ENCODE measurements around the gene RAB26. TPM values are rescaled to one million over a fixed set of nuclear protein-coding genes. Genes with fewer than 3 reads are reported as not detected.
"Not testable (repeated sequence)": the region's sequence is repeated elsewhere in the genome, so short reads cannot be mapped to it uniquely, and the experiment has no call there.

Gene RAB26
- polyA plus RNA-seq, 1 experiment, result 3.6 TPM

DNA sequence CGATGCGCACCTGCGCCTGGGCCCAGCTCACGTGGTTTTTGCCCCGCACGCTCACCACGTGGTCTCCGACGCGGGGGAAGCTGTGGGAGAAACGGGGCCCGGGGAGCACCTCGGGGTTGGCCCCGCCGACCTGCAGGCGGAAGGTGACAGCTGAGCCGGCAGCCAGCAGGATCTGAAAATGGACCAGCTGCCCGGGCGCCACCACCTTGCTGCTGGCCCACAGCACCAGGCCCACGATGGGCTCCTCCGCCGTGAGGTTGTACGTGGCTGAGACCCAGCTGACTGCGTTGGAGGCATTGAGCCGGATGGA is 39.2 kb upstream of the RAB26 start:
- DNase-seq (ENCODE audit: low read depth, low spot score); CTCF ChIA-PET: not testable (repeated sequence)
- POLR2A ChIA-PET, result interaction anchor here (0.6 kb wide), 1 partner anchor 21 kb away, joined by 3 read pairs; no protein-coding TSS in a partner anchor

DNA sequence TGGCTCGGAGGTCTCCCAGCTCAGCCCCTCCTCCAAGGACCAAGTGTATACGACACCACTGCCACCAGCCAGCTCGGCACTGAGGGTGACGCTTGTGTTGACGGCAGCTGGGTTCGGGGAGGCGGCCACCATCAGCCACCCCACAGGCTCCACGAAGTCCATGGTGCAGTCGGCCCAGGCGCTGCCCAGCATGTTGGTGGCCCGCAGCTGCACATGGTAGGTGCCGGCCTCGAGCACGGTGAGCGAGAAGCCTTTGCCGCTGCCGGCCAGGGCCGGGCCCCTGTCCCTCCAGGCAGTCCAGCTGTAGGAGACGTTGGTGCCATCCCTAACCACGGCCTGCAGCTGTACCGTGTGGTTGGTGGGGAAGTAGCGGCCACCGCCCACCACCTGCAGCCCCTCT is 38.6 kb upstream of the RAB26 start:
- H3K4me3 ChIP-seq (ENCODE audit: low read depth, low read length); H3K9me3 ChIP-seq (ENCODE audit: control insufficient read depth, insufficient read depth, low read length); H3K27ac ChIP-seq (ENCODE audit: low read depth, low read length); H3K27me3 ChIP-seq (ENCODE audit: control insufficient read depth, insufficient read depth, low read length); CTCF ChIA-PET; DNase-seq (ENCODE audit: low read depth, low spot score): not testable (repeated sequence)
- POLR2A ChIA-PET, result interaction anchor here (0.6 kb wide), 1 partner anchor 21 kb away, joined by 3 read pairs; no protein-coding TSS in a partner anchor

More for the DNA sequence above, 39.2 kb upstream of the RAB26 start:
- not testable (repeated sequence) for H3K27ac ChIP-seq (ENCODE audit: low read depth, low read length); H3K4me3 ChIP-seq (ENCODE audit: low read depth, low read length); H3K27me3 ChIP-seq (ENCODE audit: control insufficient read depth, insufficient read depth, low read length); H3K9me3 ChIP-seq (ENCODE audit: control insufficient read depth, insufficient read depth, low read length)

DNA sequence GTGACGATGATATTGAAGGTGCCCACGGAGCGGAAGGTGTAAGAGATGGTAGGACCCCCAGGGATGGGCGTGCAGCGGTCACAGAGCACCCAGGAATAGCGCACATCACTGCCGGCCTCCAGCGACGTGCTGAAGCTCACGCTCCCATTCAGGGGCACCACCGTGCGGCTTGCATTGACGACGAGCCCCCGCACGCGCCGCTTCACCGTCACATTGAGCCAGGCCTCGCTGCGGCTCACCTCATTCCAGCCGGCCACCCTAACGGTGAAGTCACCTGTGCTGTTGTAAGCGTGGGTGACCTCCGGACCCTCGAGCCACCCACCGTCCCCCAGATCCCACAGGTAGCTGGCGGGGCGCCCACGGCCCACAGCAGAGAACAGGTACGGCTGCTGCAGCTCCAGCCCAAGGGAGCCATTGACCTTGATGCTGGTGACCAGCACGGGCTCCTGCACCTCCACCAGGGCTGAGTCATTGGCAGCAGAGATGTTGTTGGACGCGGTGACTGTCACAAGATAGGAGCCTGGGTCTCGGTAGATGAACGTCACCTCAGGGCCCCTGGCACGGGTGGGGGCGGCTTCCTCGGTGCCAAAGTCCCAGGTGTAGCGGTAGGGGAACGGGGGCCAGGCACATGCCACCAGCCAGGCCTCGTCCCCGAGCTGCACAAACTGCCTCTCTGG is 38.0 kb upstream of the RAB26 start:
- POLR2A ChIA-PET; H3K27me3 ChIP-seq (ENCODE audit: control insufficient read depth, insufficient read depth, low read length); H3K27ac ChIP-seq (ENCODE audit: low read depth, low read length); DNase-seq (ENCODE audit: low read depth, low spot score); CTCF ChIA-PET; H3K4me3 ChIP-seq (ENCODE audit: low read depth, low read length); H3K9me3 ChIP-seq (ENCODE audit: control insufficient read depth, insufficient read depth, low read length): not testable (repeated sequence)

DNA sequence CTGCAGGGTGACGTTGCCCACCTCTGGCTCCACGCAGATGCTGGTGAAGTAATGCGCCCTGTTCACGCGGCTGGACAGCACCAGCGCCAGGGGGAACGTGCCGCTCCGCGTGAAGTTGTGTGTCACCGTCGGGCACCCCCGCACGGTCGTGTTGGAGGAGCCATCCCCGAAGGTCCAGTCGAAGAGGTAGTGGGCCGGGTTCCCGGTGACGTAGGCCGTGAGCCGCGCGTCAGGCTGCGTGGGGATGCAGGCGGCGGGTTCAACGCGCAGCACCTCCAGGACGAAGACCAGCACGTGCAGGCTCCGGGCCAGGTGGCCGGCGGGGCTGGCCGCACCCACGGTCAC is 37.4 kb upstream of the RAB26 start:
- DNase-seq (ENCODE audit: low read depth, low spot score); H3K27ac ChIP-seq (ENCODE audit: low read depth, low read length); POLR2A ChIA-PET; H3K27me3 ChIP-seq (ENCODE audit: control insufficient read depth, insufficient read depth, low read length); H3K4me3 ChIP-seq (ENCODE audit: low read depth, low read length); H3K9me3 ChIP-seq (ENCODE audit: control insufficient read depth, insufficient read depth, low read length): not testable (repeated sequence)
- CTCF ChIA-PET, result interaction anchor here (0.7 kb wide), 1 partner anchor 99 kb away, joined by 3 read pairs; no protein-coding TSS in a partner anchor

DNA sequence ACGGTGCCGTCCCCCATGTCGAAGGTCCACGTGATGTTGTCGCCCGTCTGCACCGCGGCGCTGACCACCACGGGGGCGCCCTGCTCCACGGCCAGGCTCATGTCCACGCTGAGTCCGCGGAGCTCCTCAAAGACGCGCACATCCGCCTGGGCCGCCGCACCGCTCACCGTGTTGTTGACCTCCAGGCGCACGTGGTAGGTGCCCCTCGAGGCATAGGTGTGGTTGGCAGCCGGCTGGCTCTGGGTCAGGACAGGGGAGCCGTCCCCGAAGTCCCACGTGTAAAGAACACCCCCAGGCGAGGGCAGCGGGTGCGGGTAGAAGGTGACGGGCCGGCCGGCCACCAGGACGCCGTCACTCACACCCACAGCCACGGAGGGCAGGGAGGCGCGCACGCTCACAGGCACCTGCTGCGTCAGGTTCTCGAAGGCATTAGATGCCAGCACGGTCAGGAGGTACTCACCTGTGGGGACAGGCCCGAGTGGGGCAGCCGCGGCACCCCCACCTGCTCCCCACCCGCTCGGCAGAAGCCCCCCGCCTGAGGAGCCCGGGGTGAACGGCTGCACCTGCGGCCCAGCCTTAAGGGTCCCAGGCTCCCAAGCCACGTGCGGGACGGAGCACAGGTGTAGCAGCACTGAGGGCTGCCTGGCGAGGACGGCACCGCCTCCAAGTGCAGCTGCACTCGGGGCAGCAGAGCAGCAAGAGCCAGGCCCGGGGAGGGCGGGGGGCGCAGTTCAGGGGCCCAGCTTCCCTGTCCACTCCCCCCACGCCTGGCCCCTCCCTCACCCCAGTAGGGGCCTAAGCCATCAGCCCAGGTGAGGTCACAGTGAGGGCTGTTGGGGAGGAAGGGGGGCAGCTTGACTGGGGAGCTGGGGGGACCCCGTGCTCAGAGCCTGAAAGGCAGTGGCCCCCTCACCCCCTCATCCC is 36.8 kb upstream of the RAB26 start:
- DNase-seq (ENCODE audit: low read depth, low spot score); POLR2A ChIA-PET; H3K27ac ChIP-seq (ENCODE audit: low read depth, low read length); H3K4me3 ChIP-seq (ENCODE audit: low read depth, low read length); H3K27me3 ChIP-seq (ENCODE audit: control insufficient read depth, insufficient read depth, low read length); H3K9me3 ChIP-seq (ENCODE audit: control insufficient read depth, insufficient read depth, low read length): not testable (repeated sequence)
- CTCF ChIA-PET, result interaction anchor here (0.7 kb wide), 1 partner anchor 100 kb away, joined by 3 read pairs; no protein-coding TSS in a partner anchor

DNA sequence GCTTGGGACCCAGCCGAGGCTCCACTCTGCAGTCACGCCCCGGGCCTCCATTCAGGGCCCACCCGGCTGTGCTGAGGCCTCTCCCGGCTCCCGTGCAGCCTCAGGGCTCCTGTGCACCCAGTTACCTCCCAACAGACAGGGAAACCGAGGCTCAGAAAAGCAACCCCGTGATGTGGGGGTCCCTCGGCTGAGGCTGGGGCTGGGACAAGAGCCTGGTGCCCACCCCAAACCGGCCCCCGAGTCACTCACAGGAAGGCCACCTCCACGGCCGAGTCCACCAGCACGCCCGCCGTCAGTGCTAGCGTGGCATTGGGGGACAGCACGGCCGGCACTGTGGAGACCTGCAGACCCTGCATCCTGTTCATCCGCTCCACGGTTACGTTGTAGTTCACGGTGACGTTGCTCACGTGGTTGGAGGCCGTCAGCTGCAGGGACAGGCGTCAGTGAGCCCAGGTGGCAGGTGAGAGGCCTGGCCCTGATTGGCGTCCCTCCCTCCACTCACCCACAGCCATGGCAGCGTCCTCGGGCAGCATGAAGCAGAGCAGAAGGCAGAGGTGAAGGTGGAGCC is 35.8 kb upstream of the RAB26 start:
- H3K27ac ChIP-seq (ENCODE audit: low read depth, low read length); H3K27me3 ChIP-seq (ENCODE audit: control insufficient read depth, insufficient read depth, low read length); DNase-seq (ENCODE audit: low read depth, low spot score); H3K4me3 ChIP-seq (ENCODE audit: low read depth, low read length); H3K9me3 ChIP-seq (ENCODE audit: control insufficient read depth, insufficient read depth, low read length); CTCF ChIA-PET: not testable (repeated sequence)
- POLR2A ChIA-PET, result interaction anchor here (0.6 kb wide), 1 partner anchor 90 kb away, joined by 9 read pairs; no protein-coding TSS in a partner anchor

DNA sequence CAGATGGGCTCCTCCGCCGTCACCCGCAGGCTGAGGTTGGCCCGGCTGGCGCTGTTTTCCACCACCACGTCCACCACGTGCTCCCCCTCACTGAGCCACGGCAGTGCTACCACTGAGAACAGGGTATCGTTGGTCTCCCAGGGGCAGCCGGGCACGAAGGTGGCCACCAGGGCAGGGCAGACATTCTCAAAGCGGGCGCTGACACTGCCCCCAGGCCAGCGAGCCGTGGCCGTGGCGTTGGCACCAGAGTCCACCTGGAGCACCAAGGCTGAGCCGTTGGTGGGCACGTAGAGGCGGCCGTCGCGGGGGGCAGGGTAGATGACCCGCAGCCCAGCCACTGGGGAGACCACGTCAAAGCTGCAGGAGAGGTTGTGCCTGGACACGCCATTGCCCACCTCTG is 34.2 kb upstream of the RAB26 start:
- CTCF ChIA-PET; POLR2A ChIA-PET; H3K4me3 ChIP-seq (ENCODE audit: low read depth, low read length); H3K27me3 ChIP-seq (ENCODE audit: control insufficient read depth, insufficient read depth, low read length); H3K9me3 ChIP-seq (ENCODE audit: control insufficient read depth, insufficient read depth, low read length); H3K27ac ChIP-seq (ENCODE audit: low read depth, low read length); DNase-seq (ENCODE audit: low read depth, low spot score): not testable (repeated sequence)

DNA sequence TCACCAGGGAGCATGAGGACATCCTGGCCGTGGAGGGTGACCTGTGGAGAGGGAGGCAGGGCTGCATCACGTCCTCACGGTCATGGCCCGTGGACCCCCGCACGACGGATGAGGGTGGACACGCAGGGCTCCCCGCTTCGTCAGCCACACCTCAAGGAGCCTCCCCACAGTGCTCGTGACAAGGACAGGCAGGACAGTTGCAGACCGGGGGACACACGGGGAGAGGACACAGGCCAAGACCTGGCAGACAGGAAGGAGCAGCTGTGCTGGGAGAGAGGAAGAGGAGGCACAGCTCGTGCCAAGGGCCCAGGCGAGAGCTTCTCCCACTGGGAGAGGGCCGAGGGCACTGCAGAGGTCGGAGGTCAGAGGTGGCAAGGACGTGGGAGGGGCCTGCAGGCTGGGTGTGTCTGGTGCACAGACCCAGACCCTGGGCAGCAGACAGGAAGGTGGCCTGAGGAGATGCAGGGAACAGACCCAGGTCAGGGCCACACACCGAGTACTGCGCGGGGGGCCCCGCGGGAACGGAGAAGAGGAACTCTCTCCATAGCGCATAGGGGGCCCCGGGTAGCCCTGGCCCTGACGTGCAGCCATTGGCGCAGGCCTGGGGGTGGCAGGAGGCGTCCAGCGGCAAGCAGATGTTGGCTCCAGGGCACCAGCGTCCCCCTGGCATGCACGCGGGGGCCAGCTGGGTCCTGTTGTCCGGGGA is 33.4 kb upstream of the RAB26 start:
- H3K4me3 ChIP-seq (ENCODE audit: low read depth, low read length); H3K27ac ChIP-seq (ENCODE audit: low read depth, low read length); H3K9me3 ChIP-seq (ENCODE audit: control insufficient read depth, insufficient read depth, low read length); DNase-seq (ENCODE audit: low read depth, low spot score); CTCF ChIA-PET; POLR2A ChIA-PET; H3K27me3 ChIP-seq (ENCODE audit: control insufficient read depth, insufficient read depth, low read length): not testable (repeated sequence)

All from AG04450 (cell line).